IMR-90 (cell line): ENCODE results near the gene RAD23B. TPM values are rescaled to one million over a fixed set of nuclear protein-coding genes. Genes with fewer than 3 reads are reported as not detected.

Experiments used
- ATAC-seq: fragments of 200-7000 bp; cut with Tn5 transposase; 2 replicates; pipeline ENCODE4 v1.9.1; 2020; ENCODE audit warnings: low read depth, mild to moderate bottlenecking, moderate library complexity
- BruUV-seq: library from RNA; stranded (reverse); fragments of 400-500 nt; replicated peaks from 2 replicates; lab custom pipeline; 2021; lab: Mats Ljungman, UMichigan
- CTCF ChIA-PET: fragments of 300-600 bp; formaldehyde crosslinking; extraction: SDS; loops from one replicate; lab custom pipeline; 2021; ENCODE audit warnings: antibody characterized with exemption; lab: Yijun Ruan, JAX
- POLR2A ChIA-PET: fragments of 300-600 bp; sonication (Branson Sonifier 250); formaldehyde crosslinking; loops from one replicate; lab custom pipeline; 2022; ENCODE audit warnings: antibody characterized with exemption; ENCODE audit not compliant: unreplicated experiment; lab: Charles Lee
- DNase-seq: peaks from one replicate; pipeline ENCODE4 v3.0.0; 2013
- H2AFZ ChIP-seq: replicated peaks from 2 replicates; pipeline ENCODE3; 2013; ENCODE audit warnings: low read length, mild to moderate bottlenecking; ENCODE audit not compliant: poor library complexity
- H2AK5ac ChIP-seq: 2 replicates; pipeline ENCODE4 v1.6.1; 2013; ENCODE audit warnings: low read depth, low read length, inconsistent platforms
- H2AK9ac ChIP-seq: replicated peaks from 2 replicates; pipeline ENCODE3; 2013; ENCODE audit warnings: mild to moderate bottlenecking, low read depth, low read length, moderate library complexity; ENCODE audit not compliant: poor library complexity
- H2BK120ac ChIP-seq: 2 replicates; pipeline ENCODE4 v1.6.1; 2013; ENCODE audit warnings: low read depth, low read length, inconsistent platforms
- H2BK15ac ChIP-seq: 3 replicates; pipeline ENCODE4 v1.6.1; 2013; ENCODE audit warnings: low read depth, low read length, inconsistent platforms
- H2BK20ac ChIP-seq: 2 replicates; pipeline ENCODE4 v1.6.1; 2013; ENCODE audit warnings: low read depth, mild to moderate bottlenecking, inconsistent platforms, low read length, moderate library complexity
- H2BK5ac ChIP-seq: 2 replicates; pipeline ENCODE4 v1.6.1; 2013; ENCODE audit warnings: mild to moderate bottlenecking, low read depth, low read length, inconsistent platforms; ENCODE audit not compliant: poor library complexity, severe bottlenecking
- H3K14ac ChIP-seq: replicated peaks from 2 replicates; pipeline ENCODE4 v1.6.1; 2013; ENCODE audit warnings: low read depth, low read length, inconsistent platforms
- H3K18ac ChIP-seq: 2 replicates; pipeline ENCODE4 v1.6.1; 2013; ENCODE audit warnings: low read depth, low read length, control low read depth
- H3K23ac ChIP-seq: 2 replicates; pipeline ENCODE4 v1.6.1; 2013; ENCODE audit warnings: low read depth, low read length, inconsistent platforms
- H3K27ac ChIP-seq: 2 replicates; pipeline ENCODE4 v1.5.1; 2013; ENCODE audit warnings: mild to moderate bottlenecking, control low read depth, low read length; ENCODE audit not compliant: insufficient read depth
- H3K27me3 ChIP-seq: 2 replicates; pipeline ENCODE4 v1.6.1; 2013; ENCODE audit warnings: low read length; ENCODE audit not compliant: control insufficient read depth, insufficient read depth
- H3K36me3 ChIP-seq: 2 replicates; pipeline ENCODE4 v1.6.1; 2013; ENCODE audit warnings: low read length, mixed read lengths; ENCODE audit not compliant: control insufficient read depth, insufficient read depth
- H3K4ac ChIP-seq: 2 replicates; pipeline ENCODE4 v1.6.1; 2013; ENCODE audit warnings: low read depth, low read length, inconsistent platforms
- H3K4me1 ChIP-seq: 2 replicates; pipeline ENCODE4 v1.6.1; 2013; ENCODE audit warnings: low read length, mixed read lengths; ENCODE audit not compliant: control insufficient read depth, insufficient read depth
- H3K4me2 ChIP-seq: 2 replicates; pipeline ENCODE4 v1.6.1; 2013; ENCODE audit warnings: low read depth, mild to moderate bottlenecking, control low read depth, low read length, moderate library complexity
- H3K4me3 ChIP-seq: 2 replicates; pipeline ENCODE4 v1.5.1; 2013; ENCODE audit warnings: low read depth, mild to moderate bottlenecking, control low read depth, low read length, moderate library complexity; ENCODE audit not compliant: insufficient read depth
- H3K56ac ChIP-seq: 2 replicates; pipeline ENCODE4 v1.6.1; 2013; ENCODE audit warnings: low read length, inconsistent platforms; ENCODE audit not compliant: insufficient read depth; ENCODE audit errors: extremely low read depth
- H3K79me1 ChIP-seq, 2 experiments: 2 replicates each; pipeline ENCODE4 v1.6.1; 2013; ENCODE audit warnings: low read length in 2 of 2, inconsistent platforms in 1 of 2, low read depth in 1 of 2
- H3K9ac ChIP-seq: 2 replicates; pipeline ENCODE4 v1.6.1; 2013; ENCODE audit warnings: low read depth, low read length, control low read depth
- H3K9me1 ChIP-seq: 2 replicates; pipeline ENCODE4 v1.6.1; 2013; ENCODE audit warnings: low read length, inconsistent platforms; ENCODE audit not compliant: insufficient read depth
- H3K9me3 ChIP-seq: 2 replicates; pipeline ENCODE4 v1.6.1; 2013; ENCODE audit warnings: low read length; ENCODE audit not compliant: control insufficient read depth, insufficient read depth
- H4K20me1 ChIP-seq: 2 replicates; pipeline ENCODE4 v1.6.1; 2013; ENCODE audit warnings: low read length, inconsistent platforms; ENCODE audit not compliant: insufficient read depth
- H4K5ac ChIP-seq: 2 replicates; pipeline ENCODE4 v1.6.1; 2013; ENCODE audit warnings: mild to moderate bottlenecking, low read depth, low read length, control low read depth
- H4K8ac ChIP-seq, 2 experiments: 2 replicates each; pipeline ENCODE4 v1.6.1; 2013; ENCODE audit warnings: low read depth in 2 of 2, low read length in 2 of 2, control low read depth in 1 of 2, inconsistent platforms in 1 of 2
- H4K91ac ChIP-seq: 2 replicates; pipeline ENCODE4 v1.6.1; 2013; ENCODE audit warnings: low read depth, low read length, inconsistent platforms; ENCODE audit not compliant: insufficient read depth
- CEBPB ChIP-seq: IDR thresholded peaks from 2 replicates; pipeline ENCODE4 v1.6.1; 2012; ENCODE audit warnings: low read depth, low read length, improper control_type of control experiment
- CHD1 ChIP-seq: IDR thresholded peaks from 2 replicates; pipeline ENCODE4 v1.6.1; 2012; ENCODE audit warnings: low read depth, low read length, improper control_type of control experiment
- MXI1 ChIP-seq: IDR thresholded peaks from 2 replicates; pipeline ENCODE4 v1.6.1; 2012; ENCODE audit warnings: low read depth, mild to moderate bottlenecking, low read length, moderate library complexity, borderline replicate concordance
- WGBS, 2 experiments: methylation state at CpG; one replicate each; pipeline versions ENCODE4 v1.1.5 to v1.1.7; 2013; ENCODE audit warnings: missing lambda C conversion rate in 2 of 2; ENCODE audit not compliant: insufficient read length in 1 of 2; ENCODE audit errors: extremely low coverage in 2 of 2; 5-methylcytosine and 5-hydroxymethylcytosine counted together
- dilution Hi-C: fragments of 300-500 bp; cut with HindIII; formaldehyde crosslinking; loops from one replicate; pipeline ENCODE4 v1.14.3; 2018; ENCODE audit warnings: low sequenced_read_pairs; ENCODE audit not compliant: unreplicated experiment
- in situ Hi-C: fragments of 300-500 bp; cut with MboI; formaldehyde crosslinking; loops from 3 replicates; pipeline ENCODE4 v1.14.3; 2019; ENCODE audit warnings: low sequenced_read_pairs, inconsistent platforms, mixed read lengths
- intact Hi-C: fragments of 100-400 bp; cut with micrococcal nuclease; formaldehyde crosslinking; loops from 2 replicates; pipeline ENCODE4 v1.10.0; 2022
- polyA plus RNA-seq, 3 experiments: library from polyadenylated mRNA; depleted of rRNA; stranded (reverse); fragments of >200 nt; gene quantifications; 2 replicates each; pipeline ENCODE4 v1.2.3, GENCODE V29; 2012; ENCODE audit warnings: low replicate concordance in 1 of 3
- total RNA-seq: library from RNA; depleted of rRNA; stranded (reverse); fragments of >200 nt; gene quantifications from 2 replicates; pipeline ENCODE4 v1.2.3, GENCODE V29; 2012

RAD23B gene
- total and polyA plus RNA-seq, 2 of the 4 experiments (the other 2 are of a cell fraction): 126 to 148 TPM

DNA sequence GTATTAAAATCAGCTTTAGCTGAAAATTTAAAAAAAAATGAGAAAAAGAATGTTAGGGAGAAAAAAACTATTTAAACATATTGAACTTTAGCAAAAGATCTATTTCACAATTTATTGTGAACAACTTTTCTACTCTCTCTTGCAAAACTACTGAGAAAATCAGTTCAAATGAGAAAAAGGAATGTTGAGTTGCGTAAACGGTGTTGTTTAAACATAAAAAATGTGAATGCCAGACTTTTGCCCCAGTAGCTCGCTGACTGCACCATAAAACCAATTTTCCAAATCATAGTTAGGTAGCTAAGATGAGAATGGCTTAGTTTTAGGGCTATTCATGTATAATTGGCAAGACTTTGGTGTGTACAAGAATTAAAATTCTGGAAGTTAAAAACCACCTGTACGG, 13.4 kb upstream of the RAD23B start:
- Histone ChIP-seq H3K9me1 (peaks cover 4% of the 10 kb centered on the region; the same call in 1 of the 2 replicates), H3K4me1 (peaks cover 16% of the 10 kb centered on the region), H2BK15ac (no peak overlapping the region), H4K91ac (no peak overlapping the region), H2AFZ (no peak overlapping the region), H3K23ac (no peak overlapping the region), H3K56ac (no peak overlapping the region), H2AK5ac (no peak overlapping the region), H4K8ac (no peak overlapping the region; a peak in 1 of 4 replicates), H3K79me1 (0 out of 4 replicates have a peak, but pooled peaks cover 0 to 5% of the 10 kb centered on the region in 2 experiments), H3K14ac (no peak overlapping the region), H3K4me2 (peak overlapping the region; percentile 68; the same call in 1 of the 2 replicates), H3K18ac (peak overlapping the region; percentile 97; the same call in 1 of the 2 replicates), H2BK120ac (no peak overlapping the region), H3K27ac (peak overlapping the region; percentile 91; the same call in 1 of the 2 replicates), H3K9me3 (no peaks in the 10 kb centered on the region), H3K36me3 (no peaks in the 10 kb centered on the region), H3K4me3 (no peak overlapping the region), H3K27me3 (no peaks in the 10 kb centered on the region), H4K5ac (peak overlapping the region; percentile 67; the same call in 1 of the 2 replicates), H2AK9ac (no peak overlapping the region), H4K20me1 (no peaks in the 10 kb centered on the region), H3K4ac (no peak overlapping the region), H2BK20ac (0 out of 2 replicates have a peak overlapping the region, but pooled peaks have one; percentile 9), H3K9ac (no peak overlapping the region), H2BK5ac (peak overlapping the region; percentile 63)
- intact Hi-C loops: no loop called here
- WGBS, 2 experiments: no CpG with 5 or more reads among the region's 4 CpGs
- CTCF ChIA-PET: interaction anchor here (0.7 kb wide), 1 partner anchor 98 kb away, joined by 3 read pairs; no protein-coding TSS in a partner anchor
- BruUV-seq: no TSS peak
- dilution Hi-C loops: no loop called here
- ATAC-seq (peak; percentile 45), DNase-seq (peak; percentile 55)
- in situ Hi-C loops: no loop called here
- TF ChIP-seq CEBPB (peak; percentile 88), MXI1 (no peak), CHD1 (no peak)
- POLR2A ChIA-PET: no interaction called here
